ENCODE measurements around the gene CDC42BPB. TPM values are rescaled to one million over a fixed set of nuclear protein-coding genes. Genes with fewer than 3 reads are reported as not detected.
A peak's percentile ranks its signal among the peaks of the same experiment; 100 is the strongest.

The CDC42BPB gene
- total RNA-seq, 1 experiment from 2014 or later: 84.4 TPM

- intact Hi-C loops (cut with micrococcal nuclease; ENCODE audit: unreplicated experiment): no loop called here
- no peaks in the 10 kb centered on the region for H3K27me3 ChIP-seq (ENCODE audit: control insufficient read depth, insufficient read depth, low read length)
- no peak for TF ChIP-seq SIN3A (IDR thresholded peaks at IDR 0.05; ENCODE audit: borderline replicate concordance, insufficient read depth, low read depth, low read length)
- TF ChIP-seq TCF7L2 (IDR thresholded peaks at IDR 0.05; ENCODE audit: low read depth, low read length): no peak
- TF ChIP-seq REST (IDR thresholded peaks at IDR 0.05; ENCODE audit: insufficient read depth in 1 of 2, low read depth in 2 of 2, low read length in 1 of 2): no peak
- TF ChIP-seq CTCF (IDR thresholded peaks at IDR 0.05): no peak
- no peak for TF ChIP-seq POLR2AphosphoS5 (IDR thresholded peaks at IDR 0.05; ENCODE audit: low read depth, low read length)
- peak overlapping the region; percentile 66 for H3K27ac ChIP-seq (ENCODE audit: low read length)
- ATAC-seq (no peak), DNase-seq (ENCODE audit: low read depth, low spot score) (no peak)
- in situ Hi-C loops (cut with HindIII; ENCODE audit: low pct_unique_long_range_greater_than_20kb, low sequenced_read_pairs): no loop called here
- BruUV-seq (replicated peaks): no TSS peak
- ChIA-PET CTCF (no interaction called here), POLR2A (no interaction called here)
- H3K4me3 ChIP-seq (ENCODE audit: low read depth in 2 of 2, low read length in 2 of 2): no peak overlapping the region
- H3K4me1 ChIP-seq (ENCODE audit: control insufficient read depth, insufficient read depth, low read length): peaks cover 52% of the 10 kb centered on the region
- no peaks in the 10 kb centered on the region for H3K36me3 ChIP-seq (ENCODE audit: control insufficient read depth, insufficient read depth, low read length)
- no peaks in the 10 kb centered on the region for H3K9me3 ChIP-seq (ENCODE audit: control insufficient read depth, insufficient read depth, low read depth, low read length)
Measured at GRCh38 chr14:103030741-103031565, 26.4 kb downstream of the CDC42BPB start.

GRCh38 chr14:103029936-103030335, 27.4 kb downstream of the CDC42BPB start:
- in situ Hi-C loops (cut with HindIII; ENCODE audit: low pct_unique_long_range_greater_than_20kb, low sequenced_read_pairs): no loop called here
- no peak for ATAC-seq
- no peaks in the 10 kb centered on the region for H3K36me3 ChIP-seq (ENCODE audit: control insufficient read depth, insufficient read depth, low read length)
- intact Hi-C loops (cut with micrococcal nuclease; ENCODE audit: unreplicated experiment): no loop called here
- BruUV-seq (replicated peaks): no TSS peak
- TF ChIP-seq CTCF (IDR thresholded peaks at IDR 0.05) (no peak), POLR2AphosphoS5 (IDR thresholded peaks at IDR 0.05; ENCODE audit: low read depth, low read length) (no peak), REST (IDR thresholded peaks at IDR 0.05; ENCODE audit: insufficient read depth in 1 of 2, low read depth in 2 of 2, low read length in 1 of 2) (no peak), SIN3A (IDR thresholded peaks at IDR 0.05; ENCODE audit: borderline replicate concordance, insufficient read depth, low read depth, low read length) (no peak), TCF7L2 (IDR thresholded peaks at IDR 0.05; ENCODE audit: low read depth, low read length) (no peak)
- ChIA-PET CTCF (no interaction called here), POLR2A (no interaction called here)
- H3K27ac ChIP-seq (ENCODE audit: low read length): no peak overlapping the region
- no peak overlapping the region for H3K4me3 ChIP-seq (ENCODE audit: low read depth in 2 of 2, low read length in 2 of 2)
- no peak for DNase-seq (ENCODE audit: low read depth, low spot score)
- H3K9me3 ChIP-seq (ENCODE audit: control insufficient read depth, insufficient read depth, low read depth, low read length): no peaks in the 10 kb centered on the region
- peaks cover 54% of the 10 kb centered on the region for H3K4me1 ChIP-seq (ENCODE audit: control insufficient read depth, insufficient read depth, low read length)
- H3K27me3 ChIP-seq (ENCODE audit: control insufficient read depth, insufficient read depth, low read length): no peaks in the 10 kb centered on the region

Data from Panc1 (cell line).